Inflammatory macrophage treated with lipopolysaccharide for 4 hours (primary cell): ENCODE results near the gene AJAP1.

Experiments
- DNase-seq: peaks from one replicate; pipeline ENCODE4 v3.0.0-alpha.2; 2020

AJAP1 gene

GRCh38 chr1:4778056-4778455, 123.6 kb downstream of the AJAP1 start:
- DNase-seq = no peak

GRCh38 chr1:4781646-4782045, 127.2 kb downstream of the AJAP1 start:
- DNase-seq = no peak

DNA sequence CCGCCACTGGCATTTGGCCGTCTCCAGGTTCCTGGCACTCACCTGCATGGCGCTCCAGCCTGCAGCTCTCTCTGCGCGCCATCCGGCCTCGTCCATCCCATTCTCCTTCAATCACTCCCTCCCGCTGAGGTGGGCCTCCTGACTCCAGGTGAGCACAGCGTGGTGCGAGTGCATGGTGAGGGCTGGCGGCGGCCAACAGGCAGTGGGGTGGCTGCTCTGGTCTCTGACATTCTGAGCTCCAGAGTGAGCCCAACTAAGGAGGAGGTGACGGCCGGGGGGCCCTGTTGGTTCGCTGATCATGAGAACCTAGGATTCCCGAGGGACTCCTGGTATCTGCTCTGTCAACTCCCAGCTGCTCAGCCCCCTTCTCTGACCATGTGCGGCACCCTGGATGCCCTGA, 130.4 kb downstream of the AJAP1 start:
- no peak for DNase-seq

DNA sequence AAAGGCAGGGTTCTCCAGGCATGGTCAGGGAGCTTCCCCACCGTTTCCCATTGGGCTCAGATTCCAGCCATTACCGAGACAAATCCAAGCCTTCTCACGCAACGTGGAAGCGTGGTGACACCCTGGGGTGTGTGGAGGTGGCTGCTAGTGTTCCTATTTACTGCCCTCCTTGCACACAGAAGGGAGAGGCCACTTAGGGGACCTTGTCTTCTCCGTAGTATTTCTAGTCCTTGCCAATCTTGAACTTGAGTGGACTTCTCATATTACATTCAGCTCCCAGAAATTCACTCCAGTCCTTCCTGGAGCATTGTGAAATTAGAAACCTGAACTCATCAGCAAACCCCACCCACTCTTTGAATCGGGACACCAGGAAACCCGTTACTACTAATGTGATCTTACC, 131.6 kb downstream of the AJAP1 start:
- DNase-seq = no peak

GRCh38 chr1:4787551-4787950, 133.1 kb downstream of the AJAP1 start:
- no peak for DNase-seq

DNA sequence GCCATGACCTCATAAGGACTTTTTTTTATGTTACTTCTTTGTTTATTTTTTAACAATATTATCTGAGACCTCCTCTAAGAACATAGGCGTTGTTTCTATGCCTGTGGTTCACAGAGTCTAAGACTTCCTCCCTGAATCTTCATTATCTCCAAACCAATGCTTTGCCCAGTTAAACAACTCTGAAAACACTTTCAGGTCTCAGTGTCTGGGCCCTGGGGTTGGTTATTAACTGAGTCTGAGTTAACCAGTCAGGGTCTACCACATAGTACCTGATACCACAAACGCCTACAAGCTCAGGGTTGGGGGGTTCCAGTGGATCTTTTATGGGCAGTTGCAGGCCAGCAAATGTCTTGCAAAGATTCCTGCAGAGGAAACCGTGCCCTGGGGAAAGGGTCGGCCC, 138.2 kb downstream of the AJAP1 start:
- no peak for DNase-seq

GRCh38 chr1:4794020-4794780, 139.8 kb downstream of the AJAP1 start:
- no peak for DNase-seq

- no peak for DNase-seq
These were observed 142.0 kb downstream of the AJAP1 start for GRCh38 chr1:4796161-4797015.

- no peak for DNase-seq
These were observed 142.6 kb downstream of the AJAP1 start for GRCh38 chr1:4797016-4797410.

GRCh38 chr1:4797429-4797828, 143.0 kb downstream of the AJAP1 start:
- no peak for DNase-seq

DNA sequence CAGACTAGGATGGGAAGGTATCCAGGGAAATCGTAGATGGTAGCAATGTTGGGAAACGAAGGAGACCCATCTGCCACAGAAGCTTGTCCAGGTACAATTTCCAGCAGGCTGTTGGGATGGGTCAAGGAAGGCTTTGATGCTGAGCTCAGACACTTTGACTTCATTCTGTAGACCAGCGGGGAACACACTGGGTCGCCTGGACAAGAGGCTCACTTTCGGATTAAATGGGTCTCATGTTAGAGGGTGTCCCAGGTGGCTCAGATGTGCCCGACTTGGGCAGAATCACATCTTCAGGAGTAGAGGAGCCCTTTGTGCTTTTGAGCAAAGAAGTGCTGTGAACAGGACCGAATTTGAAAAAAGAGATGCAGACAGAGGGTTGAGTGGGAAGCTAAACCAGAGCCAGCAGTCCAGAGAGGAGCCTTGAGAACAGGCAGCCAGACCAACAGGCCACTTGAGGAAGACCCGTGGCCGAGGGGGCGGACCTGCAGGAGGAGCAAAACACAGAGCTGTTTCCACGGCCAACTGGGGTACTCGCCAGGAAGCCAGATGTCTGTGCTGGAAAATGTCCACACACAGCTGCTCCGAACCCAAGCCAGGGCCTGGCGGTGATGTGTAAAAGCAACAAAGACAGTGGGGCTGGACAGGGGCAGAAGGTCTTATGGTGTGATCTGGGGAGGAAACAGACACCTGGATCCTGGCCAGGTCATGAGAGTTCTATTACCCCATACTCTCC, 146.9 kb downstream of the AJAP1 start:
- no peak for DNase-seq

- no peak for DNase-seq
These were observed 147.6 kb downstream of the AJAP1 start for GRCh38 chr1:4802024-4802423.

GRCh38 chr1:4803335-4803734, 148.9 kb downstream of the AJAP1 start:
- DNase-seq = no peak

- no peak for DNase-seq
These were observed 151.6 kb downstream of the AJAP1 start for GRCh38 chr1:4805987-4806386.

- no peak for DNase-seq
These were observed 166.1 kb downstream of the AJAP1 start for GRCh38 chr1:4820543-4820942.

GRCh38 chr1:4825800-4826450, 171.5 kb downstream of the AJAP1 start:
- DNase-seq = no peak

DNA sequence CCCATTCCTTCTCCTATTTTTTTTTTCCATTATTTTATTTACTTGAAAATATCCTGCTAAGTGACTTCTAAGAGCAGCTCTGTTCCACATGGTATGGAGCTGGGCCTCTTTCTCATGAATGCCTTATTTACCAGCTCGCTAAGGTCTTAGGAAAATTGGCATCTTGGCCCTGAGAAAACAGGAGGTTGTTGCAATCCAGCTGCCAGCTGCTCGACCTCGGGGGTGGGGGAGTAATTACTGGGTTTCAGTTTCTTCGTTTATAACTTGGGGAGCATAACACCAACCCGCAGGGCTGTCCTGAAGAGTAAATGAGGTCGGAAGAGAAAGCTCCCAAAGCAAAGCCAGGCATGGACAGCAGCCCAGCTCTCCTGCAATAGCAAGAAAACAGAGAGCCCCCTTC, 176.3 kb downstream of the AJAP1 start:
- DNase-seq = no peak

DNA sequence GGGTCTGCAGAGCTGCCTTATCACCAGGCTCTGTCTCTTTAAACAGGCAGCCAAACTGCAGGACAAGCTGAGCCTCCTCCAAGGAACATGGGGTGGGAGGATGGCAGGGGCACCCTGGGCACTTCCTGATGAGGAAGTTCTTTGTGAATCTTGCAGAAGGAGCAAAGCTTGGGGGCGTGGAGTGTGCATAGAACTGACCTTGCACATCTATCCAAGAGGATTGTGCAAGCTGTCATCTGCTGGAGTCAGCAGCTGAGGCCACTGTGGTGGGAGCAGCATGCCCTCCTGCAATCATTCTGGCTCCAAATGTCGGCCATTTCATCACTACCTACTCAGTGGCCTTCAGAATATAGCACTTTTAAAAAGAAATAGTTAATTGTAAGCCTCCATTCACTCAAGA, 182.2 kb downstream of the AJAP1 start:
- DNase-seq = peak; percentile 10

GRCh38 chr1:4837031-4837600, 182.7 kb downstream of the AJAP1 start:
- no peak for DNase-seq

- no peak for DNase-seq
These were observed 183.3 kb downstream of the AJAP1 start for GRCh38 chr1:4837752-4838151.

DNA sequence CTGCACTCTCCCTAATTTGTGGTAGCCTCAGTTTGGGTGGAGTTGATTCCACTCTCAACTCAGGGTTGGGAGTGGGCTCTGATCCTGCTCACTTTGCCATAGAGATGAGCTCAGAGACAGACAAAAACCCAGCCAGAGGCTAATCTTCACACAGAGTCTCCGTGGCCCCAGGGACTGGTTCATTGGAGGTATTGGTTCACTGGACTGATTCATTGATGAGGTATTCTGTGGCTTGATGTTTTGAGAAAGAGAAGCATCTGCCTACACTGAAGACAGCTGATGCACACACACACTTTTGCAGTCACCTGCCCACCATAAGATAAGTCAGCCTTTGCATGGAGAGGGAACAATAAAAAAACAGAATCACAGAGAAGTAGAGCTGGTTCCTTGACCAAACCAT, 183.8 kb downstream of the AJAP1 start:
- DNase-seq = no peak
